OCI-LY7 (cell line): ENCODE data around the gene RBMS2.

Experiments
- EZH2phosphoT487 ChIP-seq: fragments of 200-600 bp; sonication (generic); IDR thresholded peaks from 2 replicates; pipeline ENCODE4 v1.6.1; 2018; ENCODE audit warnings: low read depth, borderline replicate concordance, mild to moderate bottlenecking, mixed run types, antibody characterized with exemption, low read length, moderate library complexity, mixed read lengths
- TF ChIP-seq, protein P1 (sequence below): fragments of 200-600 bp; sonication (generic); conservative IDR thresholded peaks from 2 replicates; pipeline ENCODE4 v1.5.1; 2014; ENCODE audit warnings: mild to moderate bottlenecking, antibody characterized with exemption, low read length, moderate library complexity, mixed read lengths

DNA sequence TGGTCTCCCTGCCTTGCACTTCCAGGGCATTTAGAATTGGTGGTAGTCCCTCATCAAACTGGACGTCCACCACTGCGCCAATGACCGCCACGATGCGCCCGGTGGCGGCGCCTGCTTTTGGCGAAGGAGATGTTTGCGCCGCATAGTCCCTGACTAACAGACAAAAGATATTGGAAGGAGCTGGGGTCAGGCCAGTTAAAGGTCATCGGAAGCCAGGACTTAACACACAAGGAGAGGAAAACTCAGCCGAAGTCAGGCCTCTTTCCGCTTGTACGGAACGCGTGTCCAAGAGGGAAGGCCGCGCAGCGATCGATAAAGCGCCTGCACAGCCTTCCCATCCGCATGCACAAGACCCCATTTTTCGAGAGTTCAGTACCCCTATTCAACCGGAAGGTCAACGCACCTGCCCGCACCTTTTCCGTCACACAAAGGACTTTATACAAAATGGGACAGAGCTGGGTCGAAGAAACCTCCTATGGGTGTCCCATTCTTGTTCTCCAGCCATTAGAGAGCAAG is 123.6 kb downstream of the RBMS2 start:
- TF ChIP-seq, protein P1, sequence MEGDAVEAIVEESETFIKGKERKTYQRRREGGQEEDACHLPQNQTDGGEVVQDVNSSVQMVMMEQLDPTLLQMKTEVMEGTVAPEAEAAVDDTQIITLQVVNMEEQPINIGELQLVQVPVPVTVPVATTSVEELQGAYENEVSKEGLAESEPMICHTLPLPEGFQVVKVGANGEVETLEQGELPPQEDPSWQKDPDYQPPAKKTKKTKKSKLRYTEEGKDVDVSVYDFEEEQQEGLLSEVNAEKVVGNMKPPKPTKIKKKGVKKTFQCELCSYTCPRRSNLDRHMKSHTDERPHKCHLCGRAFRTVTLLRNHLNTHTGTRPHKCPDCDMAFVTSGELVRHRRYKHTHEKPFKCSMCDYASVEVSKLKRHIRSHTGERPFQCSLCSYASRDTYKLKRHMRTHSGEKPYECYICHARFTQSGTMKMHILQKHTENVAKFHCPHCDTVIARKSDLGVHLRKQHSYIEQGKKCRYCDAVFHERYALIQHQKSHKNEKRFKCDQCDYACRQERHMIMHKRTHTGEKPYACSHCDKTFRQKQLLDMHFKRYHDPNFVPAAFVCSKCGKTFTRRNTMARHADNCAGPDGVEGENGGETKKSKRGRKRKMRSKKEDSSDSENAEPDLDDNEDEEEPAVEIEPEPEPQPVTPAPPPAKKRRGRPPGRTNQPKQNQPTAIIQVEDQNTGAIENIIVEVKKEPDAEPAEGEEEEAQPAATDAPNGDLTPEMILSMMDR: no peak
- no peak for TF ChIP-seq EZH2phosphoT487
